K562 (cell line): Measurements from ENCODE around the gene LATS1. TPM values are rescaled to one million over a fixed set of nuclear protein-coding genes. Genes with fewer than 3 reads are reported as not detected.

Experiments used
- DLX4 ChIP-seq: fragments of 250-450 bp; sonication (Bioruptor Pico); IDR thresholded peaks from 2 replicates; pipeline ENCODE4 v1.6.1; 2021; ENCODE audit warnings: mild to moderate bottlenecking
- GATA2 ChIP-seq: sonication (generic); formaldehyde crosslinking; IDR thresholded peaks from 2 replicates; pipeline ENCODE4 v1.4.0; 2020; ENCODE audit warnings: mild to moderate bottlenecking, missing genetic modification reagents
- HDAC6 ChIP-seq: IDR thresholded peaks from 2 replicates; pipeline ENCODE4 v1.6.1; 2012; ENCODE audit warnings: low read depth, mild to moderate bottlenecking, control low read depth, inconsistent platforms, low read length, moderate library complexity
- HIVEP1 ChIP-seq: fragments of 250-450 bp; sonication (Bioruptor Pico); IDR thresholded peaks from 2 replicates; pipeline ENCODE4 v1.4.0; 2020; ENCODE audit warnings: mild to moderate bottlenecking
- ID3 ChIP-seq, 2 experiments: fragments of 250-450 bp in 1 of 2; fragments of 450-650 bp in 1 of 2; sonication (Bioruptor Pico) in 1 of 2; IDR thresholded peaks; 2 replicates each; pipeline versions ENCODE4 v1.6.1 to v1.8.0; 2016 to 2021; ENCODE audit warnings: mild to moderate bottlenecking in 2 of 2, moderate library complexity in 2 of 2, missing compliant biosample characterization in 1 of 2, missing genetic modification characterization in 1 of 2
- ILF3 ChIP-seq: fragments of 450-650 bp; IDR thresholded peaks from 2 replicates; pipeline ENCODE4 v1.6.1; 2018; ENCODE audit warnings: antibody characterized with exemption, mild to moderate bottlenecking, moderate library complexity, borderline replicate concordance
- JUN ChIP-seq, 2 experiments: sonication (generic) in 1 of 2; formaldehyde crosslinking in 1 of 2; IDR thresholded peaks; 2 replicates each; pipeline versions ENCODE4 v1.6.1 to v1.8.0; 2012 to 2022; ENCODE audit warnings: borderline replicate concordance in 2 of 2, mild to moderate bottlenecking in 2 of 2, improper control_type of control experiment in 1 of 2, low read depth in 1 of 2, low read length in 1 of 2, missing genetic modification reagents in 1 of 2
- KLF1 ChIP-seq: fragments of 450-650 bp; IDR thresholded peaks from 2 replicates; pipeline ENCODE4 v1.6.1; 2016; ENCODE audit warnings: missing genetic modification characterization, missing compliant biosample characterization
- KLF10 ChIP-seq: fragments of 250-450 bp; sonication (Bioruptor Pico); IDR thresholded peaks from 2 replicates; pipeline ENCODE4 v1.6.1; 2021; ENCODE audit warnings: matching md5 sums
- MCM3 ChIP-seq: fragments of 450-650 bp; IDR thresholded peaks from 2 replicates; pipeline ENCODE4 v1.6.1; 2016
- MEF2A ChIP-seq: IDR thresholded peaks from 2 replicates; pipeline ENCODE4 v1.6.1; 2011; ENCODE audit warnings: low read depth, mild to moderate bottlenecking, low read length, moderate library complexity; ENCODE audit not compliant: control insufficient read depth
- NBN ChIP-seq: fragments of 450-650 bp; IDR thresholded peaks from 2 replicates; pipeline ENCODE4 v1.6.1; 2016; ENCODE audit warnings: low read depth, mild to moderate bottlenecking
- NR0B1 ChIP-seq: fragments of 450-650 bp; IDR thresholded peaks from one replicate; pipeline ENCODE4 v1.6.1; 2018; ENCODE audit warnings: mild to moderate bottlenecking, moderate library complexity; ENCODE audit not compliant: partially characterized antibody
- PRMT5 ChIP-seq: sonication (generic); formaldehyde crosslinking; IDR thresholded peaks from 2 replicates; pipeline ENCODE4 v1.5.0; 2020; ENCODE audit warnings: missing genetic modification reagents
- PURB ChIP-seq: sonication (generic); formaldehyde crosslinking; IDR thresholded peaks from 2 replicates; pipeline ENCODE4 v1.9.0; 2021; ENCODE audit warnings: low read depth, mild to moderate bottlenecking, missing genetic modification reagents
- RB1 ChIP-seq: fragments of 450-650 bp; IDR thresholded peaks from 2 replicates; pipeline ENCODE4 v1.6.1; 2017; ENCODE audit warnings: low read depth, mild to moderate bottlenecking
- SREBF1 ChIP-seq: fragments of 150-350 bp; IDR thresholded peaks from 2 replicates; pipeline ENCODE4 v1.6.1; 2014; ENCODE audit warnings: antibody characterized with exemption, low read depth, low read length, borderline replicate concordance
- ZBTB34 ChIP-seq: fragments of 250-450 bp; sonication (Bioruptor Pico); IDR thresholded peaks from 2 replicates; pipeline ENCODE4 v1.8.0; 2021; ENCODE audit warnings: mild to moderate bottlenecking, moderate library complexity
- ZFP91 ChIP-seq: sonication (generic); formaldehyde crosslinking; IDR thresholded peaks from 2 replicates; pipeline ENCODE4 v1.8.0; 2022; ENCODE audit warnings: mild to moderate bottlenecking, missing genetic modification reagents
- ZNF253 ChIP-seq: fragments of 250-450 bp; sonication (Bioruptor Pico); conservative IDR thresholded peaks from 2 replicates; pipeline ENCODE4 v1.6.1; 2021; ENCODE audit warnings: mild to moderate bottlenecking
- ZNF436 ChIP-seq: fragments of 250-450, 450-650 bp; sonication (Bioruptor Pico); formaldehyde crosslinking; IDR thresholded peaks from 2 replicates; pipeline ENCODE4 v1.7.0; 2020; ENCODE audit warnings: mild to moderate bottlenecking
- ZNF57 ChIP-seq: fragments of 450-650 bp; formaldehyde crosslinking; IDR thresholded peaks from 2 replicates; pipeline ENCODE4 v1.4.0; 2020; ENCODE audit warnings: mild to moderate bottlenecking, moderate library complexity
- ZNF766 ChIP-seq: fragments of 200-800 bp; sonication (Bioruptor generic); conservative IDR thresholded peaks from 2 replicates; pipeline ENCODE4 v1.6.1; 2016; ENCODE audit warnings: missing genetic modification characterization, missing compliant biosample characterization
- polyA plus RNA-seq, 8 experiments: library from polyadenylated mRNA; depleted of rRNA in 4 of 8; stranded (reverse) in 5 of 8; unstranded in 3 of 8; fragments of >200 nt; fragmentation: Nextera tagmentation in 2 of 8; fragmentation: Illumina TruSeq in 1 of 8; extraction: Ambion mirVana in 2 of 8; extraction: Trizol in 1 of 8; gene quantifications; 2 replicates each; pipeline versions ENCODE4 v1.2.1 to v1.2.3, GENCODE V29; 2011 to 2014; ENCODE audit warnings: inconsistent platforms in 1 of 8, missing spikeins in 1 of 8
- total RNA-seq, 7 experiments: library from RNA; depleted of rRNA in 6 of 7; stranded (reverse); fragments of >200 nt in 6 of 7; fragmentation: Illumina TruSeq in 2 of 7; extraction: Trizol in 2 of 7; gene quantifications; 2 replicates each; pipeline versions ENCODE4 v1.2.1 to v1.2.3, GENCODE V29; 2011 to 2021; ENCODE audit warnings: low replicate concordance in 1 of 7

The LATS1 gene
- total and polyA plus RNA-seq, 9 of the 15 experiments (the other 6 are each of a cell fraction or from before 2014, with no cell fraction given), result 5.0 to 36.3 (median 18.4) TPM

- TF ChIP-seq JUN (IDR thresholded peaks at IDR 0.05; ENCODE audit: borderline replicate concordance, low read depth, low read length), result no peak
- peak; percentile 22; the same call in 1 of the 2 replicates for TF ChIP-seq JUN (CRISPR knock-in tag; IDR thresholded peaks at IDR 0.05; ENCODE audit: borderline replicate concordance)
- no peak for TF ChIP-seq PURB (CRISPR knock-in tag)
- peak; percentile 98 for TF ChIP-seq NBN
- no peak for TF ChIP-seq ZFP91
- TF ChIP-seq HIVEP1 (CRISPR knock-in tag), result no peak
- no peak for TF ChIP-seq SREBF1
- no peak for TF ChIP-seq KLF10
- TF ChIP-seq ILF3, result no peak
- TF ChIP-seq ZNF766, result peak; percentile 69
- no peak for TF ChIP-seq NR0B1
- no peak for TF ChIP-seq KLF1 (tag)
- no peak for TF ChIP-seq MCM3
- no peak for TF ChIP-seq ZNF253 (CRISPR knock-in tag)
- no peak for TF ChIP-seq ZNF436 (CRISPR knock-in tag)
- no peak for TF ChIP-seq ID3 (CRISPR knock-in tag; IDR thresholded peaks at IDR 0.05)
- TF ChIP-seq ID3 (tag; IDR thresholded peaks at IDR 0.05), result peak; percentile 37; the same call in 1 of the 2 replicates
- peak; percentile 94 for TF ChIP-seq GATA2
- no peak for TF ChIP-seq PRMT5 (CRISPR knock-in tag)
- no peak for TF ChIP-seq RB1
- no peak for TF ChIP-seq HDAC6
- 0 out of 2 replicates have a peak, but pooled peaks have one; percentile 49 for TF ChIP-seq ZNF57 (CRISPR knock-in tag)
- 0 out of 2 replicates have a peak, but pooled peaks have one; percentile 17 for TF ChIP-seq MEF2A
- TF ChIP-seq DLX4, result no peak
- no peak for TF ChIP-seq ZBTB34 (CRISPR knock-in tag)
These were observed 10.8 kb upstream of the LATS1 start (continued) for GRCh38 chr6:149728499-149729234.
